Measurements from ENCODE around the gene NCSTN. TPM values are rescaled to one million over a fixed set of nuclear protein-coding genes. Genes with fewer than 3 reads are reported as not detected.

NCSTN gene
- total and polyA plus RNA-seq, 9 of the 15 experiments (the other 6 are each of a cell fraction or from before 2014, with no cell fraction given), result 21.3 to 91.1 (median 57.9) TPM

DNA sequence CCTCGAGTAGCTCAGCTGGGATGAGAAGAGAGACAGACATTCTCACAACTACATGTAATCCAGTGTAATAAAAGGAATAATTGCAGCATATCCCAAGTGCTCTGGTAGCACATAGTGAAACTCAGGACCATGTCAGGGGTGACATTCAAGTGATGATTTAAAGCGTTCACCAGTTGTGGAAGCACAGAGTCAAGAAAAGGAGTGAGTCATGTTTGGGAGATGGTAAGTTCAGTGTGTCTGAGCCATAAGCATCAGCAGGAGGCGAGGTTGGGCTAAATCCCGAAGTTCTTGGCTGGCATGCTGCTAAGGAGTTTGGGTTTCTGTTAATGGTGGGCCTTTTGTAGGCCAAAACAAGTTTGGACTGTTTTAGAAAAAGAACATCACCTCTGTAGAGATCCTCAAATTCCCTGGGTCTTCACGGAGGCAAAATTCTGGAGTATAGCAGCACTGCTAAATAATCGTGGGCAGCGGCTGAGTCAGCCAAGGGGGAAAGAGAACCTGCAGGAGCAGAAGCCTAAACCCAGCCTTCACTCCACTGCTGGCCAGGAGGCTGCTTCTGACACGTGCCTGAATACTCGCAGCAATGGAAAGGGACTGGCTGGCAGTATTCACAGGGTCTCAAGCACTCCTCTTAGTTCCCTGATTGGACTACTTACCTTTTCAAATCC lies 16.5 kb downstream of the NCSTN start (continued):
- no peak for TF ChIP-seq ZBTB17 (CRISPR knock-in tag; IDR thresholded peaks at IDR 0.05)
- no peak for TF ChIP-seq CTBP1 (IDR thresholded peaks at IDR 0.05; ENCODE audit: borderline replicate concordance)
- TF ChIP-seq ZNF347 (CRISPR knock-in tag; IDR thresholded peaks at IDR 0.05; ENCODE audit: low read depth), result no peak
- no peak for TF ChIP-seq RUNX1 (IDR thresholded peaks at IDR 0.05; ENCODE audit: low read depth)
- TF ChIP-seq RAD21 (CRISPR knock-in tag; conservative IDR thresholded peaks at IDR 0.05 in 1 of 2, IDR thresholded peaks at IDR 0.05 in 1 of 2), result peak in 1 of 2 experiments; percentile 49; a peak in 2 of 4 replicates
- no peak for TF ChIP-seq KLF10 (CRISPR knock-in tag; IDR thresholded peaks at IDR 0.05)
- TF ChIP-seq, protein P1, sequence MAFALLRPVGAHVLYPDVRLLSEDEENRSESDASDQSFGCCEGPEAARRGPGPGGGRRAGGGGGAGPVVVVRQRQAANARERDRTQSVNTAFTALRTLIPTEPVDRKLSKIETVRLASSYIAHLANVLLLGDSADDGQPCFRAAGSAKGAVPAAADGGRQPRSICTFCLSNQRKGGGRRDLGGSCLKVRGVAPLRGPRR (CRISPR knock-in tag; IDR thresholded peaks at IDR 0.05), result no peak
- peak; percentile 68; the same call in 1 of the 2 replicates for TF ChIP-seq JUND (IDR thresholded peaks at IDR 0.05; ENCODE audit: borderline replicate concordance, low read depth, low read length)
- TF ChIP-seq JUND (tag; IDR thresholded peaks at IDR 0.05; ENCODE audit: borderline replicate concordance, low read depth, low read length), result peak; percentile 44; the same call in 1 of the 3 replicates
- no peak for TF ChIP-seq POLR3G (IDR thresholded peaks at IDR 0.05; ENCODE audit: extremely low read depth, insufficient read length, insufficient replicate concordance)
- no peak for TF ChIP-seq ZNF407 (IDR thresholded peaks at IDR 0.05; ENCODE audit: low read depth)
- TF ChIP-seq TEAD1 (CRISPR knock-in tag; IDR thresholded peaks at IDR 0.05), result no peak
- no peak for TF ChIP-seq ZNF77 (CRISPR knock-in tag; IDR thresholded peaks at IDR 0.05)
- TF ChIP-seq PKNOX1 (IDR thresholded peaks at IDR 0.05), result peak; percentile 81
